Stimulated activated memory B cell treated with anti-CD40 and anti-IgM and Interleukin-4, amounts not matched to agents 10 μg/mL and 1 μg/mL and 100 μg/mL, for 72 hours (primary cell): ENCODE data around the gene SYNE2.
"Not testable (repeated sequence)": the region's sequence is repeated elsewhere in the genome, so short reads cannot be mapped to it uniquely, and the experiment has no call there.

ENCODE experiments used
- ATAC-seq: fragments of 150-1000 bp; cut with Tn5 transposase; 2 replicates; pipeline ENCODE4 v1.10.0; 2021
- H3K27ac Mint-ChIP-seq: one replicate; pipeline ENCODE4 v1.8.0; 2022; ENCODE audit warnings: mild to moderate bottlenecking, mixed read lengths
- H3K27me3 Mint-ChIP-seq: one replicate; pipeline ENCODE4 v1.8.0; 2022; ENCODE audit warnings: mixed read lengths
- H3K36me3 Mint-ChIP-seq: one replicate; pipeline ENCODE4 v1.8.0; 2022; ENCODE audit warnings: mixed read lengths
- H3K4me1 Mint-ChIP-seq: one replicate; pipeline ENCODE4 v1.8.0; 2022; ENCODE audit warnings: mixed read lengths
- H3K4me3 Mint-ChIP-seq: one replicate; pipeline ENCODE4 v1.8.0; 2022; ENCODE audit warnings: mild to moderate bottlenecking, moderate library complexity, mixed read lengths
- H3K9me3 Mint-ChIP-seq: one replicate; pipeline ENCODE4 v1.8.0; 2022; ENCODE audit warnings: mixed read lengths

SYNE2 gene

GRCh38 chr14:64158608-64159007 lies 305.8 kb downstream of the SYNE2 start:
- no peaks in the 10 kb centered on the region for H3K27me3 Mint-ChIP-seq
- no peak overlapping the region for H3K27ac Mint-ChIP-seq
- H3K36me3 Mint-ChIP-seq, result no peaks in the 10 kb centered on the region
- no peaks in the 10 kb centered on the region for H3K4me1 Mint-ChIP-seq
- H3K4me3 Mint-ChIP-seq, result no peak overlapping the region
- no peaks in the 10 kb centered on the region for H3K9me3 Mint-ChIP-seq
- no peak for ATAC-seq

- no peaks in the 10 kb centered on the region for H3K9me3 Mint-ChIP-seq
- H3K27ac Mint-ChIP-seq, result no peak overlapping the region
- no peaks in the 10 kb centered on the region for H3K36me3 Mint-ChIP-seq
- ATAC-seq, result peak; percentile 48
- H3K4me3 Mint-ChIP-seq, result no peak overlapping the region
- no peaks in the 10 kb centered on the region for H3K27me3 Mint-ChIP-seq
- no peaks in the 10 kb centered on the region for H3K4me1 Mint-ChIP-seq
Measured at GRCh38 chr14:64159588-64159987, 306.8 kb downstream of the SYNE2 start.

GRCh38 chr14:64170181-64170580 lies 317.4 kb downstream of the SYNE2 start:
- H3K9me3 Mint-ChIP-seq, result no peaks in the 10 kb centered on the region
- peak overlapping the region; percentile 64 for H3K27ac Mint-ChIP-seq
- peaks cover 10% of the 10 kb centered on the region for H3K4me1 Mint-ChIP-seq
- H3K4me3 Mint-ChIP-seq, result no peak overlapping the region
- peaks cover 10% of the 10 kb centered on the region for H3K36me3 Mint-ChIP-seq
- ATAC-seq, result peak; percentile 95
- H3K27me3 Mint-ChIP-seq, result no peaks in the 10 kb centered on the region

- no peaks in the 10 kb centered on the region for H3K9me3 Mint-ChIP-seq
- no peaks in the 10 kb centered on the region for H3K27me3 Mint-ChIP-seq
- no peak overlapping the region for H3K4me3 Mint-ChIP-seq
- peaks cover 20% of the 10 kb centered on the region for H3K36me3 Mint-ChIP-seq
- peaks cover 11% of the 10 kb centered on the region for H3K4me1 Mint-ChIP-seq
- no peak for ATAC-seq
- peak overlapping the region; percentile 14 for H3K27ac Mint-ChIP-seq
Measured at GRCh38 chr14:64174922-64175782, 322.3 kb downstream of the SYNE2 start.

GRCh38 chr14:64176330-64176729 lies 323.5 kb downstream of the SYNE2 start:
- H3K4me3 Mint-ChIP-seq, result no peak overlapping the region
- peak overlapping the region; percentile 53 for H3K27ac Mint-ChIP-seq
- H3K36me3 Mint-ChIP-seq, result peaks cover 20% of the 10 kb centered on the region
- H3K4me1 Mint-ChIP-seq, result peaks cover 6% of the 10 kb centered on the region
- ATAC-seq, result peak; percentile 45
- H3K9me3 Mint-ChIP-seq, result no peaks in the 10 kb centered on the region
- H3K27me3 Mint-ChIP-seq, result no peaks in the 10 kb centered on the region

- no peak for ATAC-seq
- no peak overlapping the region for H3K27ac Mint-ChIP-seq
Measured at GRCh38 chr14:64178814-64179213, 326.0 kb downstream of the SYNE2 start.

GRCh38 chr14:64182908-64183307 lies 330.1 kb downstream of the SYNE2 start:
- not testable (repeated sequence) for H3K36me3 Mint-ChIP-seq, H3K27me3 Mint-ChIP-seq, H3K4me3 Mint-ChIP-seq, H3K9me3 Mint-ChIP-seq, ATAC-seq, H3K4me1 Mint-ChIP-seq, H3K27ac Mint-ChIP-seq

More at GRCh38 chr14:64178814-64179213, 326.0 kb downstream of the SYNE2 start:
- H3K27me3 Mint-ChIP-seq, result no peaks in the 10 kb centered on the region
- H3K4me1 Mint-ChIP-seq, result peaks cover 6% of the 10 kb centered on the region
- H3K36me3 Mint-ChIP-seq, result peaks cover 10% of the 10 kb centered on the region
- no peaks in the 10 kb centered on the region for H3K9me3 Mint-ChIP-seq
- H3K4me3 Mint-ChIP-seq, result no peak overlapping the region

- no peaks in the 10 kb centered on the region for H3K27me3 Mint-ChIP-seq
- H3K9me3 Mint-ChIP-seq, result no peaks in the 10 kb centered on the region
- no peak for ATAC-seq
- H3K27ac Mint-ChIP-seq, result peak overlapping the region; percentile 22
- no peaks in the 10 kb centered on the region for H3K4me1 Mint-ChIP-seq
- no peak overlapping the region for H3K4me3 Mint-ChIP-seq
- H3K36me3 Mint-ChIP-seq, result peaks cover 8% of the 10 kb centered on the region
Measured at GRCh38 chr14:64184103-64184729, 331.4 kb downstream of the SYNE2 start.

- Mint-ChIP-seq H3K27me3 (no peaks in the 10 kb centered on the region), H3K4me1 (no peaks in the 10 kb centered on the region), H3K36me3 (peaks cover 9% of the 10 kb centered on the region), H3K9me3 (no peaks in the 10 kb centered on the region), H3K27ac (no peak overlapping the region), H3K4me3 (no peak overlapping the region)
- no peak for ATAC-seq
Measured at GRCh38 chr14:64185184-64185583, 332.4 kb downstream of the SYNE2 start.

- no peak for ATAC-seq
- H3K4me3 Mint-ChIP-seq, result no peak overlapping the region
- H3K9me3 Mint-ChIP-seq, result no peaks in the 10 kb centered on the region
- H3K27ac Mint-ChIP-seq, result no peak overlapping the region
- H3K36me3 Mint-ChIP-seq, result peaks cover 22% of the 10 kb centered on the region
- no peaks in the 10 kb centered on the region for H3K4me1 Mint-ChIP-seq
- no peaks in the 10 kb centered on the region for H3K27me3 Mint-ChIP-seq
Measured at GRCh38 chr14:64186231-64187129, 333.7 kb downstream of the SYNE2 start.

GRCh38 chr14:64187331-64187730 lies 334.5 kb downstream of the SYNE2 start:
- Mint-ChIP-seq H3K27me3 (no peaks in the 10 kb centered on the region), H3K4me1 (no peaks in the 10 kb centered on the region), H3K36me3 (peaks cover 28% of the 10 kb centered on the region), H3K27ac (no peak overlapping the region), H3K4me3 (no peak overlapping the region), H3K9me3 (no peaks in the 10 kb centered on the region)
- no peak for ATAC-seq

GRCh38 chr14:64190974-64191502 lies 338.2 kb downstream of the SYNE2 start:
- Mint-ChIP-seq H3K27me3 (no peaks in the 10 kb centered on the region), H3K4me1 (peaks cover 22% of the 10 kb centered on the region), H3K27ac (peak overlapping the region; percentile 2), H3K4me3 (no peak overlapping the region), H3K9me3 (no peaks in the 10 kb centered on the region), H3K36me3 (peaks cover 29% of the 10 kb centered on the region)
- no peak for ATAC-seq

- no peaks in the 10 kb centered on the region for H3K27me3 Mint-ChIP-seq
- no peak overlapping the region for H3K4me3 Mint-ChIP-seq
- peak overlapping the region; percentile 57 for H3K27ac Mint-ChIP-seq
- H3K9me3 Mint-ChIP-seq, result no peaks in the 10 kb centered on the region
- H3K36me3 Mint-ChIP-seq, result peaks cover 29% of the 10 kb centered on the region
- H3K4me1 Mint-ChIP-seq, result peaks cover 29% of the 10 kb centered on the region
- ATAC-seq, result no peak
Measured at GRCh38 chr14:64191756-64192155, 339.0 kb downstream of the SYNE2 start.

- Mint-ChIP-seq H3K4me3 (no peak overlapping the region), H3K9me3 (no peaks in the 10 kb centered on the region), H3K36me3 (peaks cover 21% of the 10 kb centered on the region), H3K4me1 (peaks cover 39% of the 10 kb centered on the region), H3K27me3 (no peaks in the 10 kb centered on the region), H3K27ac (peak overlapping the region; percentile 82)
- ATAC-seq, result no peak
Measured at GRCh38 chr14:64193821-64194220, 341.0 kb downstream of the SYNE2 start.

- Mint-ChIP-seq H3K4me1 (peaks cover 44% of the 10 kb centered on the region), H3K4me3 (no peak overlapping the region), H3K27ac (peak overlapping the region; percentile 82), H3K36me3 (peaks cover 21% of the 10 kb centered on the region), H3K27me3 (no peaks in the 10 kb centered on the region), H3K9me3 (no peaks in the 10 kb centered on the region)
- ATAC-seq, result no peak
Measured at GRCh38 chr14:64194404-64194803, 341.6 kb downstream of the SYNE2 start.
